ENCODE measurements around the gene MPPE1.
"Not testable (repeated sequence)": the region's sequence is repeated elsewhere in the genome, so short reads cannot be mapped to it uniquely, and the experiment has no call there.

MPPE1 gene

DNA sequence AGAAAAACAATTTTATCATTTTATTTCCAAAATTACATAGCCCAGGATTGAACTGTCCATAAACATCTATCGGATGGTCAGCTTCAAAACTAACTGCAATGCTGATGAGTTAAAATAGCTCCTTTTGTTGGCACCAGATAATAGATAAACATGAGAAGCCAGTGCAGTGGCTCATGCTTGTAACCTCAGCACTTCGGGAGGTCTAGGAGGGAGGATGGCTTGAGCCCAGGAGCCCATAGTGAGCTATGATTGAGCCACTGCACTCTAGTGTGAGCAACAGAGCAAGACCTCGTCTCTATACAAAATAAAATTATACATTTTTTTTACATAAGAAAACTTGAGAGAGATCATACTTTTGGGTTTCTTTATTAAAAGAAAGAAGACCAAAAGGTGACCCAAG is 38.6 kb upstream of the MPPE1 start:
- Histone ChIP-seq H3K27me3 (ENCODE audit: control insufficient read depth in 1 of 2, insufficient read depth in 2 of 2, low read length in 2 of 2) (no peaks in the 10 kb centered on the region), H3K9ac (ENCODE audit: low read length in 2 of 2) (peak overlapping the region; percentile 89 to 92), H3K4me3 (ENCODE audit: low read length in 2 of 2) (peak overlapping the region; percentile 73 to 77), H3K4me1 (ENCODE audit: control insufficient read depth, insufficient read depth, low read length) (peaks cover 19% of the 10 kb centered on the region), H3K36me3 (ENCODE audit: control insufficient read depth in 2 of 2, insufficient read depth in 2 of 2, low read length in 2 of 2) (no peaks in the 10 kb centered on the region), H3K27ac (ENCODE audit: low read length) (peak overlapping the region; percentile 96), H3K9me3 (ENCODE audit: control insufficient read depth in 2 of 2, low read length in 2 of 2) (no peaks in the 10 kb centered on the region)

- peak overlapping the region; percentile 96 for H3K27ac ChIP-seq (ENCODE audit: low read length)
- peak overlapping the region in 1 of 2 donors; percentile 73 for H3K4me3 ChIP-seq (ENCODE audit: low read length in 2 of 2)
- not testable (repeated sequence) for H3K27me3 ChIP-seq (ENCODE audit: control insufficient read depth in 1 of 2, insufficient read depth in 2 of 2, low read length in 2 of 2); H3K9me3 ChIP-seq (ENCODE audit: control insufficient read depth in 2 of 2, low read length in 2 of 2); H3K36me3 ChIP-seq (ENCODE audit: control insufficient read depth in 2 of 2, insufficient read depth in 2 of 2, low read length in 2 of 2)
- H3K4me1 ChIP-seq (ENCODE audit: control insufficient read depth, insufficient read depth, low read length) = peaks cover 19% of the 10 kb centered on the region
- H3K9ac ChIP-seq (ENCODE audit: low read length in 2 of 2) = peak overlapping the region in 1 of 2 donors; percentile 92
Observed at GRCh38 chr18:11945834-11946659, 37.9 kb upstream of the MPPE1 start.

DNA sequence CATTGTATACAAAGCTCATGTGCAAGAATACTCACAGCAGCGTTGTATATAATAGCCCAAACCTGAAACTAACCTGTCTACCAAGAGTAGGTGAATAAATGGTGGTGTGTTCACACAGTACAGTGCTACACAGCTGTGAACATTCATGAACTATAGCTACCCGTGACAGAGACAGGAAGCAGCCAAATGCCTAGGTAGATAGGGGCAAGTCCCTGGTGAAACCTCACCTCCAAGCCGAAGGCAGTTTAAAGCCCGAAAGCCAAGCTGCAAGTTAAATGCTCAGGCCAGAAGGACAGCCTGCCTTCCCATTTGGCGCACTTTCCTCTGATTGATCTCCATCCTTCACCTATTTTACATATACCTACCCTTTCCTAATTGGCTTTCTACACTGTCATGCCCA is 36.7 kb upstream of the MPPE1 start:
- Histone ChIP-seq H3K9ac (ENCODE audit: low read length in 2 of 2) (no peak overlapping the region), H3K9me3 (ENCODE audit: control insufficient read depth in 2 of 2, low read length in 2 of 2) (no peaks in the 10 kb centered on the region), H3K4me3 (ENCODE audit: low read length in 2 of 2) (no peak overlapping the region), H3K27me3 (ENCODE audit: control insufficient read depth in 1 of 2, insufficient read depth in 2 of 2, low read length in 2 of 2) (no peaks in the 10 kb centered on the region), H3K27ac (ENCODE audit: low read length) (no peak overlapping the region), H3K4me1 (ENCODE audit: control insufficient read depth, insufficient read depth, low read length) (peaks cover 19% of the 10 kb centered on the region), H3K36me3 (ENCODE audit: control insufficient read depth in 2 of 2, insufficient read depth in 2 of 2, low read length in 2 of 2) (no peaks in the 10 kb centered on the region)

- Histone ChIP-seq H3K4me3 (ENCODE audit: low read length in 2 of 2) (no peak overlapping the region), H3K27ac (ENCODE audit: low read length) (no peak overlapping the region), H3K27me3 (ENCODE audit: control insufficient read depth in 1 of 2, insufficient read depth in 2 of 2, low read length in 2 of 2) (no peaks in the 10 kb centered on the region), H3K4me1 (ENCODE audit: control insufficient read depth, insufficient read depth, low read length) (peaks cover 19% of the 10 kb centered on the region), H3K36me3 (ENCODE audit: control insufficient read depth in 2 of 2, insufficient read depth in 2 of 2, low read length in 2 of 2) (no peaks in the 10 kb centered on the region), H3K9me3 (ENCODE audit: control insufficient read depth in 2 of 2, low read length in 2 of 2) (no peaks in the 10 kb centered on the region), H3K9ac (ENCODE audit: low read length in 2 of 2) (no peak overlapping the region)
Observed at GRCh38 chr18:11944252-11944651, 36.1 kb upstream of the MPPE1 start.

DNA sequence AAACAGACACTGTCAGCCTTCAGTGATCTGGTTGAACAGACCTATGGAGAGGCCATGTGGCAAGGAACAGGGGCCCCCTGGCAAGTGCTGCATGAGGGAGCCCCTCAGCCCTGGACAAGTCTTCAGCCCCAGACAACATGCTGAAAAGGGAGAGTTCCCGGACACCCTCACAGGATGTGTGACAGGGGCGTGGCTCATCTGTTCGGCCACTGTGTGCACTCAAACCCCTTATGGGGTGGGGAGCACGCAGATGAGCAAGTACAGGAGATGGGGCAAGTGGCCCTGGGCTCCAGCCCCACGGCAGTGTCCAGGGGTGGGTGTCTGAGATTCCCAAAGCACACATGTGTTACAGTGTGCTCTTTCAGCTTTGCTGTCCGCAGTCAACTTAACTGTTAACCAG is 35.4 kb upstream of the MPPE1 start:
- Histone ChIP-seq H3K27ac (ENCODE audit: low read length) (no peak overlapping the region), H3K4me3 (ENCODE audit: low read length in 2 of 2) (no peak overlapping the region), H3K27me3 (ENCODE audit: control insufficient read depth in 1 of 2, insufficient read depth in 2 of 2, low read length in 2 of 2) (no peaks in the 10 kb centered on the region), H3K36me3 (ENCODE audit: control insufficient read depth in 2 of 2, insufficient read depth in 2 of 2, low read length in 2 of 2) (no peaks in the 10 kb centered on the region), H3K4me1 (ENCODE audit: control insufficient read depth, insufficient read depth, low read length) (peaks cover 15% of the 10 kb centered on the region), H3K9me3 (ENCODE audit: control insufficient read depth in 2 of 2, low read length in 2 of 2) (no peaks in the 10 kb centered on the region), H3K9ac (ENCODE audit: low read length in 2 of 2) (no peak overlapping the region)

GRCh38 chr18:11940956-11941355 is 32.8 kb upstream of the MPPE1 start:
- Histone ChIP-seq H3K27ac (ENCODE audit: low read length) (no peak overlapping the region), H3K4me1 (ENCODE audit: control insufficient read depth, insufficient read depth, low read length) (no peaks in the 10 kb centered on the region), H3K27me3 (ENCODE audit: control insufficient read depth in 1 of 2, insufficient read depth in 2 of 2, low read length in 2 of 2) (no peaks in the 10 kb centered on the region), H3K36me3 (ENCODE audit: control insufficient read depth in 2 of 2, insufficient read depth in 2 of 2, low read length in 2 of 2) (no peaks in the 10 kb centered on the region), H3K9me3 (ENCODE audit: control insufficient read depth in 2 of 2, low read length in 2 of 2) (no peaks in the 10 kb centered on the region), H3K4me3 (ENCODE audit: low read length in 2 of 2) (no peak overlapping the region), H3K9ac (ENCODE audit: low read length in 2 of 2) (no peak overlapping the region)

- no peak overlapping the region for H3K9ac ChIP-seq (ENCODE audit: low read length in 2 of 2)
- H3K4me3 ChIP-seq (ENCODE audit: low read length in 2 of 2) = no peak overlapping the region
- no peaks in the 10 kb centered on the region for H3K4me1 ChIP-seq (ENCODE audit: control insufficient read depth, insufficient read depth, low read length)
- no peaks in the 10 kb centered on the region for H3K9me3 ChIP-seq (ENCODE audit: control insufficient read depth in 2 of 2, low read length in 2 of 2)
- H3K27me3 ChIP-seq (ENCODE audit: control insufficient read depth in 1 of 2, insufficient read depth in 2 of 2, low read length in 2 of 2) = no peaks in the 10 kb centered on the region
- H3K36me3 ChIP-seq (ENCODE audit: control insufficient read depth in 2 of 2, insufficient read depth in 2 of 2, low read length in 2 of 2) = no peaks in the 10 kb centered on the region
- H3K27ac ChIP-seq (ENCODE audit: low read length) = no peak overlapping the region
Observed at GRCh38 chr18:11937874-11938478, 29.9 kb upstream of the MPPE1 start.

- Histone ChIP-seq H3K27ac (ENCODE audit: low read length) (no peak overlapping the region), H3K9ac (ENCODE audit: low read length in 2 of 2) (no peak overlapping the region), H3K9me3 (ENCODE audit: control insufficient read depth in 2 of 2, low read length in 2 of 2) (no peaks in the 10 kb centered on the region), H3K36me3 (ENCODE audit: control insufficient read depth in 2 of 2, insufficient read depth in 2 of 2, low read length in 2 of 2) (no peaks in the 10 kb centered on the region), H3K27me3 (ENCODE audit: control insufficient read depth in 1 of 2, insufficient read depth in 2 of 2, low read length in 2 of 2) (no peaks in the 10 kb centered on the region), H3K4me1 (ENCODE audit: control insufficient read depth, insufficient read depth, low read length) (no peaks in the 10 kb centered on the region), H3K4me3 (ENCODE audit: low read length in 2 of 2) (no peak overlapping the region)
Observed at GRCh38 chr18:11932393-11932792, 24.3 kb upstream of the MPPE1 start.

DNA sequence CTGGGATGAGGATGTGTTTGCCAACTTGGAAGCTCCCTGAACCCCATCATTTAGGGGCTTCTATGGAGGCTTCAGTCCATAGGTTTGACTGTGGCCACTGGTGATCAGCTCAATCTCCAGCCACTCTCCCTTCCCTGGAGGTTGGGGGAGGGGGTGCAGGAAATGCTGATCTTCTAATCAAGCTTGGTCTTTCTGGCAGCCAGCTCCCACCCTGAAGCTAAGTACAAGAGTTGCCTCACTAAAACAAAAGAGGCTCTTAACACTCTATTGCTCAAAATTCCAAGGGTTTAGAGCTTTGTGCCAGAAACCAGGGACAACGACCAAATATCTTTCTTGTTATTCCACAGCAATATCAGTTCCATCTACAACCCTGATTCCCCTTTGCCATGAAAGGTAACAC is 19.4 kb upstream of the MPPE1 start:
- H3K9me3 ChIP-seq (ENCODE audit: control insufficient read depth in 2 of 2, low read length in 2 of 2) = no peaks in the 10 kb centered on the region
- no peaks in the 10 kb centered on the region for H3K4me1 ChIP-seq (ENCODE audit: control insufficient read depth, insufficient read depth, low read length)
- H3K27ac ChIP-seq (ENCODE audit: low read length) = no peak overlapping the region

GRCh38 chr18:11925800-11926481 is 17.8 kb upstream of the MPPE1 start:
- Histone ChIP-seq H3K27me3 (ENCODE audit: control insufficient read depth in 1 of 2, insufficient read depth in 2 of 2, low read length in 2 of 2) (no peaks in the 10 kb centered on the region), H3K36me3 (ENCODE audit: control insufficient read depth in 2 of 2, insufficient read depth in 2 of 2, low read length in 2 of 2) (no peaks in the 10 kb centered on the region), H3K4me1 (ENCODE audit: control insufficient read depth, insufficient read depth, low read length) (no peaks in the 10 kb centered on the region), H3K9ac (ENCODE audit: low read length in 2 of 2) (no peak overlapping the region), H3K9me3 (ENCODE audit: control insufficient read depth in 2 of 2, low read length in 2 of 2) (no peaks in the 10 kb centered on the region), H3K4me3 (ENCODE audit: low read length in 2 of 2) (no peak overlapping the region), H3K27ac (ENCODE audit: low read length) (no peak overlapping the region)

More for the DNA sequence above, 19.4 kb upstream of the MPPE1 start:
- Histone ChIP-seq H3K27me3 (ENCODE audit: control insufficient read depth in 1 of 2, insufficient read depth in 2 of 2, low read length in 2 of 2) (no peaks in the 10 kb centered on the region), H3K36me3 (ENCODE audit: control insufficient read depth in 2 of 2, insufficient read depth in 2 of 2, low read length in 2 of 2) (no peaks in the 10 kb centered on the region), H3K4me3 (ENCODE audit: low read length in 2 of 2) (no peak overlapping the region), H3K9ac (ENCODE audit: low read length in 2 of 2) (no peak overlapping the region)

- Histone ChIP-seq H3K9ac (ENCODE audit: low read length in 2 of 2) (no peak overlapping the region), H3K27ac (ENCODE audit: low read length) (no peak overlapping the region), H3K27me3 (ENCODE audit: control insufficient read depth in 1 of 2, insufficient read depth in 2 of 2, low read length in 2 of 2) (no peaks in the 10 kb centered on the region), H3K4me1 (ENCODE audit: control insufficient read depth, insufficient read depth, low read length) (no peaks in the 10 kb centered on the region), H3K36me3 (ENCODE audit: control insufficient read depth in 2 of 2, insufficient read depth in 2 of 2, low read length in 2 of 2) (no peaks in the 10 kb centered on the region), H3K4me3 (ENCODE audit: low read length in 2 of 2) (no peak overlapping the region), H3K9me3 (ENCODE audit: control insufficient read depth in 2 of 2, low read length in 2 of 2) (no peaks in the 10 kb centered on the region)
Observed at GRCh38 chr18:11923450-11923849, 15.3 kb upstream of the MPPE1 start.

Measured in stomach smooth muscle (tissue), 2 donors.